Liver (tissue), 9 donors: ENCODE results near the gene BLID. TPM values are rescaled to one million over a fixed set of nuclear protein-coding genes. Genes with fewer than 3 reads are reported as not detected.

Experiments used
- DNase-seq: peaks from one replicate; pipeline ENCODE4 v3.0.0-alpha.2; 2017; ENCODE audit warnings: low spot score
- H3K27ac ChIP-seq, 2 donors: one replicate each; pipeline ENCODE4 v1.7.0; 2013; ENCODE audit warnings: inconsistent platforms in 2 of 2, low read length in 2 of 2, control low read depth in 1 of 2, low read depth in 1 of 2, mild to moderate bottlenecking in 1 of 2
- H3K27me3 ChIP-seq, 4 donors: one replicate each; pipeline versions ENCODE4 v1.6.1 to v1.7.0; 2013; ENCODE audit warnings: low read length in 3 of 4, inconsistent platforms in 1 of 4, mild to moderate bottlenecking in 1 of 4, moderate library complexity in 1 of 4; ENCODE audit not compliant: control insufficient read depth in 4 of 4, insufficient read depth in 4 of 4
- H3K36me3 ChIP-seq, 4 donors: one replicate each; pipeline versions ENCODE4 v1.6.1 to v1.7.0; 2013; ENCODE audit warnings: low read length in 3 of 4, mild to moderate bottlenecking in 3 of 4, low read depth in 1 of 4, moderate library complexity in 1 of 4; ENCODE audit not compliant: control insufficient read depth in 4 of 4, insufficient read depth in 3 of 4
- H3K4me1 ChIP-seq, 4 donors: one replicate each; pipeline versions ENCODE4 v1.6.1 to v1.7.0; 2013; ENCODE audit warnings: low read length in 3 of 4, mild to moderate bottlenecking in 3 of 4, moderate library complexity in 1 of 4; ENCODE audit not compliant: control insufficient read depth in 4 of 4, insufficient read depth in 4 of 4
- H3K4me3 ChIP-seq, 3 donors: one replicate each; pipeline versions ENCODE4 v1.6.1 to v1.7.0; 2013; ENCODE audit warnings: low read length in 3 of 3, control low read depth in 1 of 3, low read depth in 1 of 3, mild to moderate bottlenecking in 1 of 3
- H3K9ac ChIP-seq, 2 donors: one replicate each; pipeline ENCODE4 v1.7.0; 2013; ENCODE audit warnings: low read length in 2 of 2, mild to moderate bottlenecking in 2 of 2, moderate library complexity in 2 of 2, control low read depth in 1 of 2, low read depth in 1 of 2
- H3K9me3 ChIP-seq, 4 donors: one replicate each; pipeline versions ENCODE4 v1.6.1 to v1.7.0; 2013; ENCODE audit warnings: low read length in 3 of 4; ENCODE audit not compliant: control insufficient read depth in 4 of 4
- EGR1 ChIP-seq, 2 donors: IDR thresholded peaks; 2 replicates each; pipeline ENCODE4 v1.6.1; 2016 to 2018; ENCODE audit warnings: antibody characterized with exemption in 2 of 2, low read depth in 2 of 2
- FOXA1 ChIP-seq: IDR thresholded peaks from 2 replicates; pipeline ENCODE4 v1.6.1; 2016; ENCODE audit warnings: antibody characterized with exemption
- FOXA2 ChIP-seq: IDR thresholded peaks from 2 replicates; pipeline ENCODE4 v1.6.1; 2016; ENCODE audit warnings: antibody characterized with exemption
- GABPA ChIP-seq, 2 donors: IDR thresholded peaks in 1 of 2; conservative IDR thresholded peaks in 1 of 2; 2 replicates each; pipeline ENCODE4 v1.6.1; 2016; ENCODE audit warnings: antibody characterized with exemption in 2 of 2, mild to moderate bottlenecking in 1 of 2, moderate library complexity in 1 of 2
- HNF4A ChIP-seq, 2 donors: conservative IDR thresholded peaks; 2 replicates each; pipeline ENCODE4 v1.6.1; 2016; ENCODE audit warnings: antibody characterized with exemption in 2 of 2, mild to moderate bottlenecking in 2 of 2
- HNF4G ChIP-seq: IDR thresholded peaks from 2 replicates; pipeline ENCODE4 v1.6.1; 2016; ENCODE audit warnings: antibody characterized with exemption
- JUND ChIP-seq, 2 donors: IDR thresholded peaks; 2 replicates each; pipeline ENCODE4 v1.6.1; 2016; ENCODE audit warnings: antibody characterized with exemption in 2 of 2
- NR2F2 ChIP-seq: IDR thresholded peaks from 2 replicates; pipeline ENCODE4 v1.6.1; 2016; ENCODE audit warnings: antibody characterized with exemption
- RAD21 ChIP-seq, 2 donors: IDR thresholded peaks; 2 replicates each; pipeline ENCODE4 v1.6.1; 2016; ENCODE audit warnings: antibody characterized with exemption in 2 of 2, mild to moderate bottlenecking in 2 of 2
- RXRA ChIP-seq, 2 donors: IDR thresholded peaks; 2 replicates each; pipeline ENCODE4 v1.6.1; 2017 to 2018; ENCODE audit warnings: antibody characterized with exemption in 2 of 2, mild to moderate bottlenecking in 1 of 2
- SP1 ChIP-seq: IDR thresholded peaks from 2 replicates; pipeline ENCODE4 v1.6.1; 2018; ENCODE audit warnings: antibody characterized with exemption, mild to moderate bottlenecking
- TAF1 ChIP-seq: conservative IDR thresholded peaks from 2 replicates; pipeline ENCODE4 v1.6.1; 2016; ENCODE audit warnings: antibody characterized with exemption, mild to moderate bottlenecking
- YY1 ChIP-seq: IDR thresholded peaks from 2 replicates; pipeline ENCODE4 v1.6.1; 2016; ENCODE audit warnings: antibody characterized with exemption, mild to moderate bottlenecking
- WGBS: extraction: QIAGEN DNeasy Blood & Tissue Kit; methylation state at CpG from one replicate; pipeline ENCODE4 v1.1.7; 2013; 5-methylcytosine and 5-hydroxymethylcytosine counted together
- polyA plus RNA-seq, 2 donors: library from polyadenylated mRNA; stranded (reverse) in 1 of 2; unstranded in 1 of 2; fragments of 200-250 nt in 1 of 2; fragments of >200 nt in 1 of 2; fragmentation: Nextera tagmentation in 1 of 2; extraction: Ambion mirVana in 1 of 2; gene quantifications; one replicate each; pipeline versions ENCODE4 v1.2.1 to v1.2.3, GENCODE V29; 2013 to 2015
- total RNA-seq, 2 donors: library from RNA; depleted of rRNA; stranded (reverse); fragments of >200 nt; gene quantifications; one replicate each; pipeline ENCODE4 v1.2.3, GENCODE V29; 2014
- TF ChIP-seq, protein P1 (sequence below): IDR thresholded peaks from 2 replicates; pipeline ENCODE4 v1.6.1; 2016; ENCODE audit warnings: antibody characterized with exemption, mild to moderate bottlenecking
- TF ChIP-seq, protein P2 (sequence below): fragments of 150-350 bp; IDR thresholded peaks from 2 replicates; pipeline ENCODE4 v1.5.1; 2017; ENCODE audit warnings: improper control_type of control experiment, low read depth, low read length; ENCODE audit not compliant: missing input control
- TF ChIP-seq, protein P3 (sequence below): IDR thresholded peaks from 2 replicates; pipeline ENCODE4 v1.6.1; 2016; ENCODE audit warnings: antibody characterized with exemption
- TF ChIP-seq, protein P4 (sequence below): IDR thresholded peaks from 2 replicates; pipeline ENCODE4 v1.6.1; 2016; ENCODE audit warnings: antibody characterized with exemption
- donor health status: healthy.
- donor health status: healthy.
- donor health status: healthy.
- donor health status: healthy.
- donor health status: healthy.

Gene BLID
- total and polyA plus RNA-seq, 4 donors = 0.18 to 0.84 (median 0.33) TPM; not detected in 1

DNA sequence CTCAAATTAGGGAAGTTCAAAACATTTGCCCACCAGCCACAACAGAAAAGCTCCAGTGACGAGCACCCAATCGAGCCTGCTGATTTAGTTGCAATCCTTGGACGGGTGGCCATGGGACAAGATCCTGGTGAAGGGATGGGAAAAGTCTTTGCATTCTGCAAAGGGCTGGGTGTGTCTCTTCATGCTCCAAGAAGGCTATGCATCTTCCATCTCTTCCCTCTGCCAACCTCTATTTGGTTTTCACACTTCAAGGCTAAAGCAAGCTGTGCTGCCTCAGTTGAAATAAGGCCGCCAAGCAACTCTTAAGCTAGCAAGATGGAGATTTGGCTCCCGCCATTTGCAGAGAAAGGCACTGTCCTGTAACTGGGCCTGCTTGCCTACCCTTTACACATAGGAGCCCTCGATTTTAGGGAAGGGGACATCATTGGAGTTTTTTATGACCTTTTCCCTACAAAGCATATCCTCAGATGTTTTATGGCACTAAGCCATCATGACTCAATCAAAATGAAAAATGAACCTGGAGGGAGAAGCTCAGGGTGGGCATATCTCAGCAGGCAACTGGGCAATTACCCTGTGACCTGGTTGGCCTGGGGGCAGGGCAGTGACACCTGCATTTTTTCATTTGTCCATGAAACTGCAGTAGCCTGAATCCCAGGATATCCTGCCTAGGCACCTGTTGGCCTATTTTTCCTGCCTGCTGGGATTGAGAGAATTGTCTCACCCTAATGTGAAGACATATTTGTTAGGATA is 45.0 kb upstream of the BLID start:
- DNase-seq = no peak
- Histone ChIP-seq H3K36me3 (no peaks in the 10 kb centered on the region), H3K4me3 (no peak overlapping the region), H3K27me3 (no peaks in the 10 kb centered on the region), H3K27ac (no peak overlapping the region), H3K9me3 (no peaks in the 10 kb centered on the region), H3K4me1 (no peaks in the 10 kb centered on the region), H3K9ac (no peak overlapping the region)
- TF ChIP-seq EGR1 (IDR thresholded peaks at IDR 0.05; ENCODE audit: low read depth in 2 of 2) (no peak), RXRA (IDR thresholded peaks at IDR 0.05) (no peak), NR2F2 (no peak), RAD21 (IDR thresholded peaks at IDR 0.05) (no peak), HNF4A (conservative IDR thresholded peaks at IDR 0.05) (no peak), TAF1 (no peak), FOXA1 (no peak), HNF4G (no peak), GABPA (IDR thresholded peaks at IDR 0.05 in 1 of 2, conservative IDR thresholded peaks at IDR 0.05 in 1 of 2) (no peak), JUND (IDR thresholded peaks at IDR 0.05) (no peak), SP1 (no peak), FOXA2 (no peak)
- TF ChIP-seq, protein P1, sequence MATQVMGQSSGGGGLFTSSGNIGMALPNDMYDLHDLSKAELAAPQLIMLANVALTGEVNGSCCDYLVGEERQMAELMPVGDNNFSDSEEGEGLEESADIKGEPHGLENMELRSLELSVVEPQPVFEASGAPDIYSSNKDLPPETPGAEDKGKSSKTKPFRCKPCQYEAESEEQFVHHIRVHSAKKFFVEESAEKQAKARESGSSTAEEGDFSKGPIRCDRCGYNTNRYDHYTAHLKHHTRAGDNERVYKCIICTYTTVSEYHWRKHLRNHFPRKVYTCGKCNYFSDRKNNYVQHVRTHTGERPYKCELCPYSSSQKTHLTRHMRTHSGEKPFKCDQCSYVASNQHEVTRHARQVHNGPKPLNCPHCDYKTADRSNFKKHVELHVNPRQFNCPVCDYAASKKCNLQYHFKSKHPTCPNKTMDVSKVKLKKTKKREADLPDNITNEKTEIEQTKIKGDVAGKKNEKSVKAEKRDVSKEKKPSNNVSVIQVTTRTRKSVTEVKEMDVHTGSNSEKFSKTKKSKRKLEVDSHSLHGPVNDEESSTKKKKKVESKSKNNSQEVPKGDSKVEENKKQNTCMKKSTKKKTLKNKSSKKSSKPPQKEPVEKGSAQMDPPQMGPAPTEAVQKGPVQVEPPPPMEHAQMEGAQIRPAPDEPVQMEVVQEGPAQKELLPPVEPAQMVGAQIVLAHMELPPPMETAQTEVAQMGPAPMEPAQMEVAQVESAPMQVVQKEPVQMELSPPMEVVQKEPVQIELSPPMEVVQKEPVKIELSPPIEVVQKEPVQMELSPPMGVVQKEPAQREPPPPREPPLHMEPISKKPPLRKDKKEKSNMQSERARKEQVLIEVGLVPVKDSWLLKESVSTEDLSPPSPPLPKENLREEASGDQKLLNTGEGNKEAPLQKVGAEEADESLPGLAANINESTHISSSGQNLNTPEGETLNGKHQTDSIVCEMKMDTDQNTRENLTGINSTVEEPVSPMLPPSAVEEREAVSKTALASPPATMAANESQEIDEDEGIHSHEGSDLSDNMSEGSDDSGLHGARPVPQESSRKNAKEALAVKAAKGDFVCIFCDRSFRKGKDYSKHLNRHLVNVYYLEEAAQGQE = no peak
- TF ChIP-seq, protein P2, sequence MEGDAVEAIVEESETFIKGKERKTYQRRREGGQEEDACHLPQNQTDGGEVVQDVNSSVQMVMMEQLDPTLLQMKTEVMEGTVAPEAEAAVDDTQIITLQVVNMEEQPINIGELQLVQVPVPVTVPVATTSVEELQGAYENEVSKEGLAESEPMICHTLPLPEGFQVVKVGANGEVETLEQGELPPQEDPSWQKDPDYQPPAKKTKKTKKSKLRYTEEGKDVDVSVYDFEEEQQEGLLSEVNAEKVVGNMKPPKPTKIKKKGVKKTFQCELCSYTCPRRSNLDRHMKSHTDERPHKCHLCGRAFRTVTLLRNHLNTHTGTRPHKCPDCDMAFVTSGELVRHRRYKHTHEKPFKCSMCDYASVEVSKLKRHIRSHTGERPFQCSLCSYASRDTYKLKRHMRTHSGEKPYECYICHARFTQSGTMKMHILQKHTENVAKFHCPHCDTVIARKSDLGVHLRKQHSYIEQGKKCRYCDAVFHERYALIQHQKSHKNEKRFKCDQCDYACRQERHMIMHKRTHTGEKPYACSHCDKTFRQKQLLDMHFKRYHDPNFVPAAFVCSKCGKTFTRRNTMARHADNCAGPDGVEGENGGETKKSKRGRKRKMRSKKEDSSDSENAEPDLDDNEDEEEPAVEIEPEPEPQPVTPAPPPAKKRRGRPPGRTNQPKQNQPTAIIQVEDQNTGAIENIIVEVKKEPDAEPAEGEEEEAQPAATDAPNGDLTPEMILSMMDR = no peak
- TF ChIP-seq, protein P3, sequence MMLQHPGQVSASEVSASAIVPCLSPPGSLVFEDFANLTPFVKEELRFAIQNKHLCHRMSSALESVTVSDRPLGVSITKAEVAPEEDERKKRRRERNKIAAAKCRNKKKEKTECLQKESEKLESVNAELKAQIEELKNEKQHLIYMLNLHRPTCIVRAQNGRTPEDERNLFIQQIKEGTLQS = no peak
- TF ChIP-seq, protein P4, sequence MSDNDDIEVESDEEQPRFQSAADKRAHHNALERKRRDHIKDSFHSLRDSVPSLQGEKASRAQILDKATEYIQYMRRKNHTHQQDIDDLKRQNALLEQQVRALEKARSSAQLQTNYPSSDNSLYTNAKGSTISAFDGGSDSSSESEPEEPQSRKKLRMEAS = no peak
- WGBS = 86% methylated on average over 6 of the region's 6 CpGs

DNA sequence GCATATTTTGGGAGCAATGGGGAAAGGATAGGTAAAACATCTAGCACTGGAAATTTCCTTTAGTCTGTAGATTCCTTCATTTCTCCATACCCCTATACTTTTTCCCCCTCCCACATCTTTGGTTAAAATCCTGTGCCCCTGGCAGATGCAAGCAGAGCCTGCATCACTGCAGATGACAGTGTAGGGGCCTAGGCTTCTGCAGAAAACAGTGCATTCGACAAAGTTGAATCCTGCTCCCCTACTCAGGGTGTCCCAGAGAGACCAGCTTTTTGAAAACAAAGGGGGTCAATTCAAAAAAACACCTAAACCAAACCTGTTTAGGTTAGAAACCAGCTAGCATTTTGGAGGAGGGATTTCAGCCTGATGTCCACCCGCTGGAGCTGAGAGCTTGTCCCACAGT is 43.8 kb upstream of the BLID start:
- DNase-seq = no peak
- Histone ChIP-seq H3K36me3 (no peaks in the 10 kb centered on the region), H3K4me3 (no peak overlapping the region), H3K9ac (no peak overlapping the region), H3K9me3 (no peaks in the 10 kb centered on the region), H3K4me1 (no peaks in the 10 kb centered on the region), H3K27me3 (no peaks in the 10 kb centered on the region), H3K27ac (no peak overlapping the region)
- TF ChIP-seq SP1 (no peak), RAD21 (IDR thresholded peaks at IDR 0.05) (no peak), GABPA (IDR thresholded peaks at IDR 0.05 in 1 of 2, conservative IDR thresholded peaks at IDR 0.05 in 1 of 2) (no peak), HNF4A (conservative IDR thresholded peaks at IDR 0.05) (no peak), HNF4G (no peak), JUND (IDR thresholded peaks at IDR 0.05) (no peak), TAF1 (no peak), FOXA2 (no peak), NR2F2 (no peak), EGR1 (IDR thresholded peaks at IDR 0.05; ENCODE audit: low read depth in 2 of 2) (no peak), YY1 (no peak)
- TF ChIP-seq, protein P1 = no peak
- TF ChIP-seq, protein P3 = no peak
- WGBS = 89% methylated on average over 2 of the region's 2 CpGs
